ENCODE measurements around the gene CYP1B1. TPM values are rescaled to one million over a fixed set of nuclear protein-coding genes. Genes with fewer than 3 reads are reported as not detected.

The CYP1B1 gene
- total RNA-seq, 1 experiment from 2014 or later = 1.3 TPM

GRCh38 chr2:38097988-38098385 is 22.0 kb upstream of the CYP1B1 start:
- no peak for TF ChIP-seq CTCF (IDR thresholded peaks at IDR 0.05; ENCODE audit: insufficient read depth in 1 of 2, low read depth in 1 of 2, low read length in 1 of 2, severe bottlenecking in 1 of 2, unreplicated experiment in 1 of 2)
- ChIA-PET POLR2A (interaction anchor here (0.6 kb wide), 1 partner anchor 12 kb away, joined by 3 read pairs; no protein-coding TSS in a partner anchor), CTCF (no interaction called here)
- intact Hi-C loops (cut with micrococcal nuclease; ENCODE audit: unreplicated experiment) = no loop called here
- peaks cover 42% of the 10 kb centered on the region for H3K4me1 ChIP-seq
- H3K36me3 Mint-ChIP-seq (ENCODE audit: insufficient read depth, unreplicated experiment) = peaks cover 7% of the 10 kb centered on the region
- no peaks in the 10 kb centered on the region for H3K27me3 Mint-ChIP-seq (ENCODE audit: insufficient read depth, unreplicated experiment)
- H3K4me3 Mint-ChIP-seq (ENCODE audit: unreplicated experiment) = peak overlapping the region; percentile 0
- H3K27me3 ChIP-seq (replicated peaks; ENCODE audit: control insufficient read depth, insufficient read depth, low read length) = no peaks in the 10 kb centered on the region
- no peak for DNase-seq
- peak overlapping the region; percentile 48 for H3K27ac Mint-ChIP-seq (ENCODE audit: unreplicated experiment)
- no peaks in the 10 kb centered on the region for H3K9me3 ChIP-seq
- no peak overlapping the region for H3K4me3 ChIP-seq (ENCODE audit: low read depth, low read length)
- H3K9me3 Mint-ChIP-seq (ENCODE audit: unreplicated experiment) = no peaks in the 10 kb centered on the region
- H3K36me3 ChIP-seq (ENCODE audit: control insufficient read depth, insufficient read depth, low read length) = peaks cover 1% of the 10 kb centered on the region; the same call in 1 of the 2 replicates
- H3K4me1 Mint-ChIP-seq (ENCODE audit: low read depth, unreplicated experiment) = peaks cover 37% of the 10 kb centered on the region
- BruUV-seq (replicated peaks) = no TSS peak

- ChIA-PET CTCF (no interaction called here), POLR2A (interaction anchor here (0.6 kb wide), 1 partner anchor 12 kb away, joined by 3 read pairs; no protein-coding TSS in a partner anchor)
- no peak for TF ChIP-seq CTCF (IDR thresholded peaks at IDR 0.05; ENCODE audit: insufficient read depth in 1 of 2, low read depth in 1 of 2, low read length in 1 of 2, severe bottlenecking in 1 of 2, unreplicated experiment in 1 of 2)
- no peaks in the 10 kb centered on the region for H3K9me3 ChIP-seq
- H3K4me1 Mint-ChIP-seq (ENCODE audit: low read depth, unreplicated experiment) = peaks cover 41% of the 10 kb centered on the region
- no peaks in the 10 kb centered on the region for H3K27me3 ChIP-seq (replicated peaks; ENCODE audit: control insufficient read depth, insufficient read depth, low read length)
- H3K4me1 ChIP-seq = peaks cover 45% of the 10 kb centered on the region
- no peak for DNase-seq
- intact Hi-C loops (cut with micrococcal nuclease; ENCODE audit: unreplicated experiment) = no loop called here
- peak overlapping the region; percentile 48 for H3K27ac Mint-ChIP-seq (ENCODE audit: unreplicated experiment)
- no peaks in the 10 kb centered on the region for H3K27me3 Mint-ChIP-seq (ENCODE audit: insufficient read depth, unreplicated experiment)
- no TSS peak for BruUV-seq (replicated peaks)
- H3K36me3 Mint-ChIP-seq (ENCODE audit: insufficient read depth, unreplicated experiment) = peaks cover 7% of the 10 kb centered on the region
- H3K9me3 Mint-ChIP-seq (ENCODE audit: unreplicated experiment) = no peaks in the 10 kb centered on the region
- H3K4me3 ChIP-seq (ENCODE audit: low read depth, low read length) = no peak overlapping the region
- H3K4me3 Mint-ChIP-seq (ENCODE audit: unreplicated experiment) = no peak overlapping the region
- peaks cover 1% of the 10 kb centered on the region; the same call in 1 of the 2 replicates for H3K36me3 ChIP-seq (ENCODE audit: control insufficient read depth, insufficient read depth, low read length)
These were observed 21.5 kb upstream of the CYP1B1 start for GRCh38 chr2:38097258-38097987.

- peaks cover 46% of the 10 kb centered on the region for H3K4me1 ChIP-seq
- no peak overlapping the region for H3K4me3 ChIP-seq (ENCODE audit: low read depth, low read length)
- ChIA-PET POLR2A (interaction anchor here (1.5 to 1.7 kb wide), 2 partner anchors 13 to 19 kb away, joined by 12 to 17 read pairs; partner anchors contain the start of gene CYP1B1), CTCF (interaction anchor here (0.6 to 2.0 kb wide), 9 partner anchors 11 to 208 kb away, joined by 3 to 26 read pairs (median 3); partner anchors contain the start of gene CYP1B1)
- no TSS peak for BruUV-seq (replicated peaks)
- H3K36me3 Mint-ChIP-seq (ENCODE audit: insufficient read depth, unreplicated experiment) = peaks cover 7% of the 10 kb centered on the region
- peaks cover 46% of the 10 kb centered on the region for H3K4me1 Mint-ChIP-seq (ENCODE audit: low read depth, unreplicated experiment)
- intact Hi-C loops (cut with micrococcal nuclease; ENCODE audit: unreplicated experiment) = loop anchor here (1.0 kb wide), 4 partner anchors 13 to 181 kb away; no protein-coding TSS in a partner anchor
- peak overlapping the region; percentile 60 for H3K4me3 Mint-ChIP-seq (ENCODE audit: unreplicated experiment)
- H3K36me3 ChIP-seq (ENCODE audit: control insufficient read depth, insufficient read depth, low read length) = peaks cover 1% of the 10 kb centered on the region; the same call in 1 of the 2 replicates
- no peaks in the 10 kb centered on the region for H3K9me3 ChIP-seq
- H3K27me3 ChIP-seq (replicated peaks; ENCODE audit: control insufficient read depth, insufficient read depth, low read length) = no peaks in the 10 kb centered on the region
- H3K27me3 Mint-ChIP-seq (ENCODE audit: insufficient read depth, unreplicated experiment) = no peaks in the 10 kb centered on the region
- peak overlapping the region; percentile 92 for H3K27ac Mint-ChIP-seq (ENCODE audit: unreplicated experiment)
- H3K9me3 Mint-ChIP-seq (ENCODE audit: unreplicated experiment) = no peaks in the 10 kb centered on the region
- no peak for TF ChIP-seq CTCF (IDR thresholded peaks at IDR 0.05; ENCODE audit: insufficient read depth in 1 of 2, low read depth in 1 of 2, low read length in 1 of 2, severe bottlenecking in 1 of 2, unreplicated experiment in 1 of 2)
- peak; percentile 90 to 92 for DNase-seq
These were observed 20.3 kb upstream of the CYP1B1 start for GRCh38 chr2:38095996-38096861.
